HG02870 (cell line): Measurements from ENCODE around the gene ADAMTS9.

Experiments used
- ATAC-seq: cut with Tn5 transposase; IDR thresholded peaks from one replicate; pipeline ENCODE4 v1.9.1; 2021; ENCODE audit warnings: mild to moderate bottlenecking, moderate library complexity; ENCODE audit not compliant: unreplicated experiment

ADAMTS9 gene

GRCh38 chr3:64496786-64497490 is 190.9 kb downstream of the ADAMTS9 start:
- no peak for ATAC-seq

- ATAC-seq, result no peak
These were observed 191.9 kb downstream of the ADAMTS9 start for GRCh38 chr3:64495781-64496334.

GRCh38 chr3:64495121-64495780 is 192.5 kb downstream of the ADAMTS9 start:
- ATAC-seq, result no peak

- no peak for ATAC-seq
These were observed 193.3 kb downstream of the ADAMTS9 start for GRCh38 chr3:64494526-64494925.

GRCh38 chr3:64493149-64493548 is 194.7 kb downstream of the ADAMTS9 start:
- ATAC-seq, result no peak

GRCh38 chr3:64491843-64492242 is 196.0 kb downstream of the ADAMTS9 start:
- no peak for ATAC-seq

- no peak for ATAC-seq
These were observed 197.5 kb downstream of the ADAMTS9 start for GRCh38 chr3:64490180-64490724.

- no peak for ATAC-seq
These were observed 198.3 kb downstream of the ADAMTS9 start for GRCh38 chr3:64489361-64490044.

GRCh38 chr3:64488939-64489338 is 198.9 kb downstream of the ADAMTS9 start:
- no peak for ATAC-seq

- ATAC-seq, result peak; percentile 98
These were observed 203.4 kb downstream of the ADAMTS9 start for GRCh38 chr3:64484289-64484992.

GRCh38 chr3:64483467-64483866 is 204.3 kb downstream of the ADAMTS9 start:
- ATAC-seq, result no peak

GRCh38 chr3:64475037-64475436 is 212.8 kb downstream of the ADAMTS9 start:
- ATAC-seq, result no peak

- ATAC-seq, result no peak
These were observed 214.3 kb downstream of the ADAMTS9 start for GRCh38 chr3:64473466-64473865.

GRCh38 chr3:64470436-64470835 is 217.4 kb downstream of the ADAMTS9 start:
- ATAC-seq, result no peak

- ATAC-seq, result no peak
These were observed 220.4 kb downstream of the ADAMTS9 start for GRCh38 chr3:64467255-64467944.
